Measurements from ENCODE around the gene COL5A1. TPM values are rescaled to one million over a fixed set of nuclear protein-coding genes. Genes with fewer than 3 reads are reported as not detected.

Gene COL5A1
- total and polyA plus RNA-seq, 2 donors from 2014 or later = 2.4 to 23.8 TPM

DNA sequence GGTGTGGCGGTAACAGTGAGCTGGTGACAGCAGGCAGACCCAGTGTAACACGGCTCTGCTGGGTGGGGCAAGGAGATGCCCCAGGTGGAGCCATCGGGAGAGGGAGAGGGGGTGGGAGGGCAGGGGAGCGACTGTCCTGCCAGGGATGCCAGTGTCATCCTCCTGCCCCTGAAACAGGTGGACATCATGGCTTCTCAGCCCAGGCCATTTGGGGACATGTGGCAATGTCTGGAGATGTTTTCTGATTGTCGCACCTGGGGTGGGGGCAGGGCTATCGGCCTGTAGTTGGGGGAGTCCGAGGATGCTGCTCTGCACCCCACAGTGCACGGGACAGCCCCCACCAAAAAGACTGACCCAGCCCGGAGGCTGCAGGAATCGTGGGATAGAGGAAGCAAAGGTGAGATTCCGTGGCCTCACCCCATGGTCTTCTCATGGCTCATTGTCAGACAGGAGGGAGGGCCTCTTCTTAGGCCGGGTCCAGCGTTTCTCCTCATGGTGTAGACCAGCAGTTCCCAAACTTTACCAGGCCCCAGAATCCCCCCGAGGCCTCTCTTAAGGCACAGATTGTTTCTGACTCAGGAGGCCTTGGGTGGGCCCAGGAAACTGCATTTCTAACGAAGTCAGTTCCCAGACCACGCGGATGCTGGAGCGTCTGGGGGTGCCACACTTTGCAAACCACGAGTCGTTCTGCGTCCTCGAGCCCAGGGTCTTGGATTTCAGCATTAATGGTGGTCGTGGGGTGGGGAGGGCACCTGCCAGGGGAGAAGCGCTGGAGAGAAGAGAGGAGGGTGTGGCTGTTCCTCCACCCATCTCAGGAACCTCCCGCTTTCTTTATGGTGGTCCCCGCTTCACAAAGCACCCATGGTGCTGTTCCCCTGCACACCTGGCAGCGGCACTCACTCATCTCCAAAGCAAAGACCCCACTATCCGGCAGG is 11.0 kb downstream of the COL5A1 start:
- DNase-seq (peak in 1 of 5 donors; percentile 44), FAIRE-seq (no peak)
- Histone ChIP-seq H3K27me3 (ENCODE audit: control insufficient read depth, insufficient read depth, low read length) (no peaks in the 10 kb centered on the region), H3K9me3 (ENCODE audit: control insufficient read depth in 2 of 3, insufficient read depth in 1 of 3, low read length in 3 of 3) (no peaks in the 10 kb centered on the region), H3K4me1 (ENCODE audit: control insufficient read depth in 2 of 3, insufficient read depth in 2 of 3, low read depth in 1 of 3, low read length in 3 of 3) (no peaks in the 10 kb centered on the region), H3K36me3 (ENCODE audit: control insufficient read depth in 2 of 3, insufficient read depth in 3 of 3, low read length in 3 of 3) (no peaks in the 10 kb centered on the region), H3K4me3 (ENCODE audit: low read length in 3 of 3) (no peak overlapping the region), H3K27ac (ENCODE audit: low read depth in 2 of 2, low read length in 2 of 2) (no peak overlapping the region), H3K9ac (ENCODE audit: low read length in 3 of 3) (no peak overlapping the region)
- intact Hi-C loops (cut with DNase I) = no loop called here
- TF ChIP-seq, protein P1, sequence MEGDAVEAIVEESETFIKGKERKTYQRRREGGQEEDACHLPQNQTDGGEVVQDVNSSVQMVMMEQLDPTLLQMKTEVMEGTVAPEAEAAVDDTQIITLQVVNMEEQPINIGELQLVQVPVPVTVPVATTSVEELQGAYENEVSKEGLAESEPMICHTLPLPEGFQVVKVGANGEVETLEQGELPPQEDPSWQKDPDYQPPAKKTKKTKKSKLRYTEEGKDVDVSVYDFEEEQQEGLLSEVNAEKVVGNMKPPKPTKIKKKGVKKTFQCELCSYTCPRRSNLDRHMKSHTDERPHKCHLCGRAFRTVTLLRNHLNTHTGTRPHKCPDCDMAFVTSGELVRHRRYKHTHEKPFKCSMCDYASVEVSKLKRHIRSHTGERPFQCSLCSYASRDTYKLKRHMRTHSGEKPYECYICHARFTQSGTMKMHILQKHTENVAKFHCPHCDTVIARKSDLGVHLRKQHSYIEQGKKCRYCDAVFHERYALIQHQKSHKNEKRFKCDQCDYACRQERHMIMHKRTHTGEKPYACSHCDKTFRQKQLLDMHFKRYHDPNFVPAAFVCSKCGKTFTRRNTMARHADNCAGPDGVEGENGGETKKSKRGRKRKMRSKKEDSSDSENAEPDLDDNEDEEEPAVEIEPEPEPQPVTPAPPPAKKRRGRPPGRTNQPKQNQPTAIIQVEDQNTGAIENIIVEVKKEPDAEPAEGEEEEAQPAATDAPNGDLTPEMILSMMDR (IDR thresholded peaks at IDR 0.05; ENCODE audit: borderline replicate concordance, extremely low read depth, insufficient read depth) = no peak

DNA sequence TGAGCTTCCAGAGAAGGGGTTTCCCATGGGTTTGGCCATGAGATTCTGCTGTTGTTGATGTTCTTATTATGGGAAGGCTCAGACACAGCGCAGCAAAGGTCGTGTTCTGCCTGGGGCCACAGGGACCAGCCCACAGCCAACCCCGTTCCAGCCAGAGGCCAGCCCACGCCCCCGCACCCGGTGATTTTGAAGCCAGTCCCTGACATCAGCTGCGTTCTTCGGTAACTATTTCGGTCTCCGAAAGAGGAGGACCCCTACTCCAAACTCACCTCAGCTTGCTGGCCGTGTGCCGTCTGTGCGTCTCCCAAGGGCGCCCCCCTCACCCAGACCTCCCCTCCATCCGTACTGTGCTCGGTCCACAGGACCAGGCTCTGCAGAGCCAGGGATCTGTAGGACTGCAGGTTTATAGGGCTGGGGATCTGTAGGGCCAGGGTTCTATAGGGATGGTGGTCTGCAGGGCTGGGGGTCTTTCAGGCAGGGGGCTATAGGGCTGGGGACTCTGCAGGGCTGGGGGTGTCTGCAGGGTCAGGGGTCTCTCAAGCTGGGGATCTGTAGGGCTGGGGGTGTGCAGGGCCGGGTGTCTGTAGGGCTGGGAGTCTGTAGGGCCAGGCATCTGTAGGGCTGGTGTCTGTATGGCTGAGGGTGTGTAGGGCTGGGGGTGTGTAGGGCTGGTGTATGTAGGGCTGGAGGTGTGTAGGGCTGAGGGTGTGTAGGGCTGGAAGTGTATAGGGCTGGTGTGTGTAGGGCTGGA is 11.8 kb downstream of the COL5A1 start:
- Histone ChIP-seq H3K4me3 (ENCODE audit: low read length in 3 of 3) (no peak overlapping the region), H3K27ac (ENCODE audit: low read depth in 2 of 2, low read length in 2 of 2) (no peak overlapping the region), H3K9me3 (ENCODE audit: control insufficient read depth in 2 of 3, insufficient read depth in 1 of 3, low read length in 3 of 3) (no peaks in the 10 kb centered on the region), H3K27me3 (ENCODE audit: control insufficient read depth, insufficient read depth, low read length) (no peaks in the 10 kb centered on the region), H3K4me1 (ENCODE audit: control insufficient read depth in 2 of 3, insufficient read depth in 2 of 3, low read depth in 1 of 3, low read length in 3 of 3) (no peaks in the 10 kb centered on the region), H3K9ac (ENCODE audit: low read length in 3 of 3) (no peak overlapping the region), H3K36me3 (ENCODE audit: control insufficient read depth in 2 of 3, insufficient read depth in 3 of 3, low read length in 3 of 3) (no peaks in the 10 kb centered on the region)
- FAIRE-seq (no peak), DNase-seq (peak in 1 of 5 donors; percentile 41)
- TF ChIP-seq, protein P1 (IDR thresholded peaks at IDR 0.05; ENCODE audit: borderline replicate concordance, extremely low read depth, insufficient read depth) = no peak
- intact Hi-C loops (cut with DNase I) = no loop called here

DNA sequence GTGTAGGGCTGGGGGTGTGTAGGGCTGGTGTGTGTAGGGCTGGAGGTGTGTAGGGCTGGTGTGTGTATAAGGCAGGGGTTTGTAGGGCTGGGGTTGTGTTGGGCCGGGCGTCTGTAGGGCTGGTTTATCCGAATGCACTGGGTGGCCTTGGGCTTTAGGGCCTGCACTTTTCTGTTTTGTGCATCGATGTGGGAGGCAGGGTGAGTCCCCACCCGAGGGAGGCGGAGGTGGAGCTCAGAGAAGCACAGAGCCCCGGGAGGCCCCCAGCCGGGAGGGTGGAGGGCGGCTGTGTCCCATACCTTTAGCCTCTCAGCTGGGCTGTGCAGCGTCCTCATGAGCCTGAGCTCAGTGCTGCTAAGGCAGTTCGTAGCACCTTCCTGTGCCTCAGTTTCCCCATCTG is 13.5 kb downstream of the COL5A1 start:
- H3K27ac ChIP-seq (ENCODE audit: low read depth in 2 of 2, low read length in 2 of 2) = no peak overlapping the region
- TF ChIP-seq, protein P1 (IDR thresholded peaks at IDR 0.05; ENCODE audit: borderline replicate concordance, extremely low read depth, insufficient read depth) = no peak
- intact Hi-C loops (cut with DNase I) = no loop called here
- FAIRE-seq = no peak
- DNase-seq = peak in 1 of 5 donors; percentile 59
- no peaks in the 10 kb centered on the region for H3K9me3 ChIP-seq (ENCODE audit: control insufficient read depth in 2 of 3, insufficient read depth in 1 of 3, low read length in 3 of 3)
- H3K27me3 ChIP-seq (ENCODE audit: control insufficient read depth, insufficient read depth, low read length) = no peaks in the 10 kb centered on the region
- H3K4me1 ChIP-seq (ENCODE audit: control insufficient read depth in 2 of 3, insufficient read depth in 2 of 3, low read depth in 1 of 3, low read length in 3 of 3) = no peaks in the 10 kb centered on the region
- H3K9ac ChIP-seq (ENCODE audit: low read length in 3 of 3) = no peak overlapping the region
- H3K36me3 ChIP-seq (ENCODE audit: control insufficient read depth in 2 of 3, insufficient read depth in 3 of 3, low read length in 3 of 3) = no peaks in the 10 kb centered on the region
- no peak overlapping the region for H3K4me3 ChIP-seq (ENCODE audit: low read length in 3 of 3)
